ENCODE measurements around the gene SETBP1.

DNA sequence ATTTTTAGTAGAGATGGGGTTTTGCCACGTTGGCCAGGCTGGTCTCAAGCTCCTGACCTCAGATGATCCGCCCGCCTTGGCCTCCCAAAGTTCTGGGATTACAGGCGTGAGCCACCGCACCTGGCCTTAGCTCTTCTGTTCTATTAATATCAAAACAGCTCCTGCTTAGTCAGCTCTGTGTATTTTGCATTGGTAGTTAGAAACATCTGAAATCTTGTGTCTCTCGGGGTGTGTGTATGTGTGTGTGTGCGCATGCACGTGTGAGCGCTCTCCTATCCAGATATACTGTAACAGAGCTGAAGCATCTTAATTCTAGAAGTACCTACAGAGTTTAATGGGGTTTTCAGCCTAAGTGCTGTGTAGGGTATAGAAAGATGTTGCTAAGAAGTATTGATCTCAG, 33.7 kb downstream of the SETBP1 start:
- TF ChIP-seq RFX5 (IDR thresholded peaks at IDR 0.05; ENCODE audit: borderline replicate concordance, low read depth, low read length): no peak
- TF ChIP-seq GTF2F1 (IDR thresholded peaks at IDR 0.05; ENCODE audit: borderline replicate concordance, low read depth, low read length): no peak

Data from H1 (cell line).